Measurements from ENCODE around the gene CEP43. TPM values are rescaled to one million over a fixed set of nuclear protein-coding genes. Genes with fewer than 3 reads are reported as not detected.

CEP43 gene
- total and polyA plus RNA-seq, 9 donors: 7.5 to 39.5 (median 13.9) TPM

GRCh38 chr6:166957087-166957804, 42.0 kb upstream of the CEP43 start:
- Histone ChIP-seq H3K4me3 (peak overlapping the region; percentile 61), H3K27me3 (no peaks in the 10 kb centered on the region), H3K27ac (peak overlapping the region; percentile 35 to 88), H3K4me1 (ENCODE audit: insufficient read depth) (peaks cover 3% of the 10 kb centered on the region), H3K36me3 (no peaks in the 10 kb centered on the region), H3K9me3 (no peaks in the 10 kb centered on the region)
- intact Hi-C loops (cut with DNase I): no loop called here
- TF ChIP-seq EP300 (IDR thresholded peaks at IDR 0.05): no peak
- TF ChIP-seq, protein P1, sequence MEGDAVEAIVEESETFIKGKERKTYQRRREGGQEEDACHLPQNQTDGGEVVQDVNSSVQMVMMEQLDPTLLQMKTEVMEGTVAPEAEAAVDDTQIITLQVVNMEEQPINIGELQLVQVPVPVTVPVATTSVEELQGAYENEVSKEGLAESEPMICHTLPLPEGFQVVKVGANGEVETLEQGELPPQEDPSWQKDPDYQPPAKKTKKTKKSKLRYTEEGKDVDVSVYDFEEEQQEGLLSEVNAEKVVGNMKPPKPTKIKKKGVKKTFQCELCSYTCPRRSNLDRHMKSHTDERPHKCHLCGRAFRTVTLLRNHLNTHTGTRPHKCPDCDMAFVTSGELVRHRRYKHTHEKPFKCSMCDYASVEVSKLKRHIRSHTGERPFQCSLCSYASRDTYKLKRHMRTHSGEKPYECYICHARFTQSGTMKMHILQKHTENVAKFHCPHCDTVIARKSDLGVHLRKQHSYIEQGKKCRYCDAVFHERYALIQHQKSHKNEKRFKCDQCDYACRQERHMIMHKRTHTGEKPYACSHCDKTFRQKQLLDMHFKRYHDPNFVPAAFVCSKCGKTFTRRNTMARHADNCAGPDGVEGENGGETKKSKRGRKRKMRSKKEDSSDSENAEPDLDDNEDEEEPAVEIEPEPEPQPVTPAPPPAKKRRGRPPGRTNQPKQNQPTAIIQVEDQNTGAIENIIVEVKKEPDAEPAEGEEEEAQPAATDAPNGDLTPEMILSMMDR (IDR thresholded peaks at IDR 0.05): no peak
- 4 to 10% (median 6%) methylated on average over 20 to 26 of the region's 26 CpGs for WGBS, 3 donors
- peak; percentile 53 to 71 (median 63) for DNase-seq

- intact Hi-C loops (cut with DNase I): no loop called here
Observed at GRCh38 chr6:166957805-166958076, 41.5 kb upstream of the CEP43 start.

GRCh38 chr6:166958926-166959861, 40.0 kb upstream of the CEP43 start:
- intact Hi-C loops (cut with DNase I): no loop called here
- no peak for DNase-seq
- 77 to 81% (median 79%) methylated on average over 13 of the region's 13 CpGs for WGBS, 3 donors
- Histone ChIP-seq H3K27me3 (no peaks in the 10 kb centered on the region), H3K36me3 (no peaks in the 10 kb centered on the region), H3K4me3 (no peak overlapping the region), H3K4me1 (ENCODE audit: insufficient read depth) (peaks cover 3% of the 10 kb centered on the region), H3K9me3 (no peaks in the 10 kb centered on the region), H3K27ac (no peak overlapping the region)
- TF ChIP-seq POLR2A (IDR thresholded peaks at IDR 0.05): no peak

More at GRCh38 chr6:166957805-166958076, 41.5 kb upstream of the CEP43 start:
- Histone ChIP-seq H3K4me1 (ENCODE audit: insufficient read depth) (peaks cover 3% of the 10 kb centered on the region), H3K27ac (peak overlapping the region in 1 of 2 donors; percentile 88), H3K36me3 (no peaks in the 10 kb centered on the region), H3K4me3 (no peak overlapping the region), H3K9me3 (no peaks in the 10 kb centered on the region), H3K27me3 (no peaks in the 10 kb centered on the region)
- WGBS, 3 donors: 81 to 90% (median 87%) methylated on average over 5 of the region's 5 CpGs
- no peak for DNase-seq
- TF ChIP-seq POLR2A (IDR thresholded peaks at IDR 0.05) (no peak), EP300 (IDR thresholded peaks at IDR 0.05) (no peak)
- TF ChIP-seq, protein P1 (IDR thresholded peaks at IDR 0.05): no peak

DNA sequence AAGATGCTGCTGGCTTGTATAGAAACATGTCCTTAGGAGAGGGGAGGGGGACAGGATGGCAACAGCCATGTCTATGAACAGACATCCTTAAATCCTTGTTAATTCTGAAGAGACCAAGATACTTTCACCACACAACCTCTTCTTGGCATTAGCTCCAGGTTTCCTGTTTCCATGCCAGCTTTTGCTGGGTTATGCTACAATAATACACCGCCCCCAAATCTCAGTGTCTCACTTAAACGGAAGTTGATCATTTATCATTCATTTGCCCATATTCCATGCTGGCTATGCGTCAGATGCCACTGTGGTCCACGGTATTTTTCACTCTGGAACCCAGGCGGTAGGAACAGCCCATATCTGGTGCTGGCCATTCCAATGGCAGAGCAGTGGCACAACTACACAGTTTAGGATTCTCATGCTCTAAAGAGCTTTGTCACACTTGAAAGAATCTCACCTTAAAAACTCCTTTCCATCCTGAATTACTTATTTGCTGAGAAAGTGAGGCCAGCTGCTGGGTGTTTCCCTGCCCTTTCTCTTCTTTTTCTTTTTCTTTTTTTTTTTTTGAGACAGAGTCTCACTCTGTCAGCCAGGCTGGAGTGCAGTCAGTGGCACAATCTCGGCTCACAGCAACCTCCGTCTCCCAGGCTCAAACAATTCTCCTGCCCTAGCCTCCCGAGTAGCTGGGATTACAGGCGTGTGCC, 39.1 kb upstream of the CEP43 start:
- H3K36me3 ChIP-seq: no peaks in the 10 kb centered on the region
- no peak overlapping the region for H3K4me3 ChIP-seq
- no peaks in the 10 kb centered on the region for H3K9me3 ChIP-seq
- H3K4me1 ChIP-seq (ENCODE audit: insufficient read depth): peaks cover 3% of the 10 kb centered on the region
- DNase-seq: no peak
- no peaks in the 10 kb centered on the region for H3K27me3 ChIP-seq
- 70 to 87% (median 83%) methylated on average over 9 of the region's 9 CpGs for WGBS, 3 donors
- intact Hi-C loops (cut with DNase I): no loop called here
- H3K27ac ChIP-seq: no peak overlapping the region
- no peak for TF ChIP-seq EP300 (IDR thresholded peaks at IDR 0.05)
- TF ChIP-seq, protein P1 (IDR thresholded peaks at IDR 0.05): no peak
- TF ChIP-seq POLR2A (IDR thresholded peaks at IDR 0.05): no peak

Data from ovary (tissue), 9 donors.